Fibroblast of lung (primary cell): ENCODE data around the gene TENM3. TPM values are rescaled to one million over a fixed set of nuclear protein-coding genes. Genes with fewer than 3 reads are reported as not detected.

Source experiments
- DNase-seq, 2 donors: peaks; one replicate each; pipeline versions ENCODE4 v3.0.0 to v3.0.0-alpha.2; 2010; ENCODE audit warnings: low read depth in 2 of 2
- H2AFZ ChIP-seq: 2 replicates; pipeline ENCODE4 v1.5.1; 2012; ENCODE audit warnings: low read length, control low read depth, inconsistent platforms
- H3K27ac ChIP-seq: 2 replicates; pipeline ENCODE4 v1.5.1; 2011; ENCODE audit warnings: low read length, control low read depth; ENCODE audit not compliant: insufficient read depth
- H3K27me3 ChIP-seq: 2 replicates; pipeline ENCODE4 v1.5.1; 2011; ENCODE audit warnings: mild to moderate bottlenecking, low read length; ENCODE audit not compliant: control insufficient read depth, insufficient read depth
- H3K36me3 ChIP-seq: 2 replicates; pipeline ENCODE4 v1.5.1; 2011; ENCODE audit warnings: low read length; ENCODE audit not compliant: control insufficient read depth, insufficient read depth
- H3K4me1 ChIP-seq: 2 replicates; pipeline ENCODE4 v1.5.1; 2011; ENCODE audit warnings: low read length; ENCODE audit not compliant: control insufficient read depth, insufficient read depth; ENCODE audit errors: extremely low read depth
- H3K4me2 ChIP-seq: 2 replicates; pipeline ENCODE4 v1.5.1; 2011; ENCODE audit warnings: low read length, control low read depth; ENCODE audit not compliant: insufficient read depth; ENCODE audit errors: extremely low read depth
- H3K4me3 ChIP-seq, 4 experiments: fragments of 200-600 bp in 1 of 4; sonication (generic) in 1 of 4; replicated peaks in 1 of 4; 2 replicates each; pipeline ENCODE4 v1.5.1; 2011 to 2016; ENCODE audit warnings: low read length in 4 of 4, low read depth in 3 of 4, mild to moderate bottlenecking in 3 of 4, control low read depth in 2 of 4, inconsistent platforms in 1 of 4, mixed read lengths in 1 of 4; ENCODE audit not compliant: insufficient read depth in 1 of 4; ENCODE audit errors: control extremely low read depth in 1 of 4
- H3K79me2 ChIP-seq: 2 replicates; pipeline ENCODE4 v1.5.1; 2012; ENCODE audit warnings: mild to moderate bottlenecking, low read length, inconsistent platforms; ENCODE audit not compliant: control insufficient read depth, insufficient read depth
- H3K9ac ChIP-seq: 2 replicates; pipeline ENCODE4 v1.5.1; 2011; ENCODE audit warnings: mild to moderate bottlenecking, low read length, control low read depth; ENCODE audit not compliant: insufficient read depth
- H3K9me3 ChIP-seq: 2 replicates; pipeline ENCODE4 v1.5.1; 2012; ENCODE audit warnings: low read depth, low read length; ENCODE audit not compliant: control insufficient read depth, insufficient read depth
- H4K20me1 ChIP-seq: 2 replicates; pipeline ENCODE4 v1.5.1; 2011; ENCODE audit warnings: low read length; ENCODE audit not compliant: control insufficient read depth, insufficient read depth; ENCODE audit errors: extremely low read depth
- EZH2 ChIP-seq: IDR thresholded peaks from 2 replicates; pipeline ENCODE4 v1.5.1; 2012; ENCODE audit warnings: low read length, control low read depth, mild to moderate bottlenecking; ENCODE audit errors: missing control alignments
- polyA plus RNA-seq, 2 donors: library from polyadenylated mRNA; depleted of rRNA in 1 of 2; stranded (reverse) in 1 of 2; unstranded in 1 of 2; fragments of >200 nt; gene quantifications; 2 replicates each; pipeline ENCODE4 v1.2.1, GENCODE V29; 2011 to 2012; ENCODE audit warnings: missing spikeins in 1 of 2
- total RNA-seq: library from RNA; depleted of rRNA; stranded (reverse); fragments of >200 nt; gene quantifications from 2 replicates; pipeline ENCODE4 v1.2.1, GENCODE V29; 2014
- TF ChIP-seq, protein P1 (sequence below), 2 donors: IDR thresholded peaks in 1 of 2; conservative IDR thresholded peaks in 1 of 2; 1 replicate in 1 of 2; 2 replicates in 1 of 2; pipeline ENCODE4 v1.5.1; 2011 to 2012; ENCODE audit warnings: low read length in 2 of 2, control low read depth in 1 of 2, inconsistent platforms in 1 of 2, low read depth in 1 of 2, mild to moderate bottlenecking in 1 of 2

The TENM3 gene
- total and polyA plus RNA-seq, 2 donors (not counting 1 experiment from before 2014, with no cell fraction given), result 2.7 to 3.6 TPM

GRCh38 chr4:182749667-182750167 is 506.5 kb downstream of the TENM3 start:
- H3K4me1 ChIP-seq, result no peaks in the 10 kb centered on the region
- no peaks in the 10 kb centered on the region for H3K36me3 ChIP-seq
- no peak overlapping the region for H3K9ac ChIP-seq
- H3K27me3 ChIP-seq, result no peaks in the 10 kb centered on the region
- DNase-seq, result no peak
- H3K4me3 ChIP-seq, result no peak overlapping the region
- H4K20me1 ChIP-seq, result no peaks in the 10 kb centered on the region
- no peaks in the 10 kb centered on the region for H3K79me2 ChIP-seq
- no peak overlapping the region for H3K27ac ChIP-seq
- TF ChIP-seq EZH2, result no peak
- TF ChIP-seq, protein P1, sequence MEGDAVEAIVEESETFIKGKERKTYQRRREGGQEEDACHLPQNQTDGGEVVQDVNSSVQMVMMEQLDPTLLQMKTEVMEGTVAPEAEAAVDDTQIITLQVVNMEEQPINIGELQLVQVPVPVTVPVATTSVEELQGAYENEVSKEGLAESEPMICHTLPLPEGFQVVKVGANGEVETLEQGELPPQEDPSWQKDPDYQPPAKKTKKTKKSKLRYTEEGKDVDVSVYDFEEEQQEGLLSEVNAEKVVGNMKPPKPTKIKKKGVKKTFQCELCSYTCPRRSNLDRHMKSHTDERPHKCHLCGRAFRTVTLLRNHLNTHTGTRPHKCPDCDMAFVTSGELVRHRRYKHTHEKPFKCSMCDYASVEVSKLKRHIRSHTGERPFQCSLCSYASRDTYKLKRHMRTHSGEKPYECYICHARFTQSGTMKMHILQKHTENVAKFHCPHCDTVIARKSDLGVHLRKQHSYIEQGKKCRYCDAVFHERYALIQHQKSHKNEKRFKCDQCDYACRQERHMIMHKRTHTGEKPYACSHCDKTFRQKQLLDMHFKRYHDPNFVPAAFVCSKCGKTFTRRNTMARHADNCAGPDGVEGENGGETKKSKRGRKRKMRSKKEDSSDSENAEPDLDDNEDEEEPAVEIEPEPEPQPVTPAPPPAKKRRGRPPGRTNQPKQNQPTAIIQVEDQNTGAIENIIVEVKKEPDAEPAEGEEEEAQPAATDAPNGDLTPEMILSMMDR (conservative IDR thresholded peaks at IDR 0.05 in 1 of 2, IDR thresholded peaks at IDR 0.05 in 1 of 2; ENCODE audit: low read depth in 1 of 2, low read length in 2 of 2), result no peak
- no peaks in the 10 kb centered on the region for H3K9me3 ChIP-seq
- H3K4me2 ChIP-seq, result no peak overlapping the region
- no peak overlapping the region for H2AFZ ChIP-seq

DNA sequence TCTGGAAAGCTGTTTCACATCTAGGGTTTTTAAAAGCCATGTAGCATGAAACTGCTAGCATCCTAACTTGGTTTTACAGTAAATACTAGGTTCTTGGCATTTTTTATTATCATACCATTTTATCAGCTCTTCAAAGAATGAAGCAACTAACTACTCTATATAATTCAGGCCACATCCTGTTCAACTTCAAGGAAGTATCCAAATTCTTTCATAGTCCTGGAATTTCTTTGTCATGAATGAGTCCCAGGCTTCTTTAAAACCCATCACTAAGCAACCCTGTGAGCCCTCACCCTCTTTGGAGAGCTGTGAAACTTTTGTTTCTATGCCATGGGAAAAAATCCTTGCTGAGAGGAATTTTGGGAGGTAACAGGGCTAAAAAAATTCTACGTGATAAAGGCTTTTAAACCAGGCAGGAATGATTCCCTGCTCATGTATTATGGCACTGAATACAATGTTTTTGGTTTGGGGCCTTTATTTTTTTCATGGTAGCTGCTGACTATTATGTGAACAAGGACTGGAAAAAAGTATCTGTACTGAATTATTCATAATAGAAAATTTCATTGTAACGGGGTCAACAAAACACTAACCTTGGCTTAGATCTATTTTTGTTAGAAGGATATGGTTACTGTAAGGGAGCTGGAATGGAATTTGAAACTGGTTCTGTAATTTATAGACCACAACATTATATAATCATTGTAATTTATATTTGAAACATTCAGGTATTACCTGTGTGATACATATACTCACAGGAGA is 509.1 kb downstream of the TENM3 start:
- Histone ChIP-seq H3K4me1 (no peaks in the 10 kb centered on the region), H3K4me3 (no peak overlapping the region), H3K9me3 (no peaks in the 10 kb centered on the region), H3K4me2 (no peak overlapping the region), H2AFZ (no peak overlapping the region), H3K9ac (no peak overlapping the region), H4K20me1 (no peaks in the 10 kb centered on the region), H3K36me3 (no peaks in the 10 kb centered on the region), H3K79me2 (no peaks in the 10 kb centered on the region), H3K27me3 (no peaks in the 10 kb centered on the region), H3K27ac (no peak overlapping the region)
- DNase-seq, result peak in 1 of 2 donors; percentile 95
- no peak for TF ChIP-seq EZH2
- TF ChIP-seq, protein P1 (conservative IDR thresholded peaks at IDR 0.05 in 1 of 2, IDR thresholded peaks at IDR 0.05 in 1 of 2; ENCODE audit: low read depth in 1 of 2, low read length in 2 of 2), result no peak

GRCh38 chr4:182754895-182755294 is 511.7 kb downstream of the TENM3 start:
- Histone ChIP-seq H3K4me3 (no peak overlapping the region), H3K4me1 (no peaks in the 10 kb centered on the region), H3K4me2 (no peak overlapping the region), H3K79me2 (no peaks in the 10 kb centered on the region), H3K9me3 (no peaks in the 10 kb centered on the region), H3K27ac (no peak overlapping the region), H4K20me1 (no peaks in the 10 kb centered on the region), H3K27me3 (no peaks in the 10 kb centered on the region), H3K9ac (no peak overlapping the region), H2AFZ (no peak overlapping the region), H3K36me3 (no peaks in the 10 kb centered on the region)
- no peak for DNase-seq
- no peak for TF ChIP-seq EZH2
- TF ChIP-seq, protein P1 (conservative IDR thresholded peaks at IDR 0.05 in 1 of 2, IDR thresholded peaks at IDR 0.05 in 1 of 2; ENCODE audit: low read depth in 1 of 2, low read length in 2 of 2), result no peak
